ENCODE measurements around the gene CCDC102B.
"Not testable (repeated sequence)": the region's sequence is repeated elsewhere in the genome, so short reads cannot be mapped to it uniquely, and the experiment has no call there.

Gene CCDC102B

GRCh38 chr18:68942230-68942629 is 144.3 kb downstream of the CCDC102B start:
- Mint-ChIP-seq H3K27ac (peak overlapping the region; percentile 97), H3K9me3 (no peaks in the 10 kb centered on the region), H3K4me1 (peaks cover 57% of the 10 kb centered on the region), H3K4me3 (no peak overlapping the region), H3K27me3 (ENCODE audit: low read depth, poor library complexity) (no peaks in the 10 kb centered on the region), H3K36me3 (ENCODE audit: low read depth) (no peaks in the 10 kb centered on the region)
- no peak for TF ChIP-seq CTCF (IDR thresholded peaks at IDR 0.05)
- no peak for DNase-seq

GRCh38 chr18:68943861-68944260 is 146.0 kb downstream of the CCDC102B start:
- H3K4me3 Mint-ChIP-seq; H3K9me3 Mint-ChIP-seq; DNase-seq; H3K27me3 Mint-ChIP-seq (ENCODE audit: low read depth, poor library complexity); H3K36me3 Mint-ChIP-seq (ENCODE audit: low read depth): not testable (repeated sequence)
- peak overlapping the region; percentile 95 for H3K27ac Mint-ChIP-seq
- H3K4me1 Mint-ChIP-seq, result peaks cover 57% of the 10 kb centered on the region

- peak overlapping the region; percentile 95 for H3K27ac Mint-ChIP-seq
- no peaks in the 10 kb centered on the region for H3K27me3 Mint-ChIP-seq (ENCODE audit: low read depth, poor library complexity)
- H3K4me3 Mint-ChIP-seq, result no peak overlapping the region
- peaks cover 6% of the 10 kb centered on the region for H3K36me3 Mint-ChIP-seq (ENCODE audit: low read depth)
- no peaks in the 10 kb centered on the region for H3K9me3 Mint-ChIP-seq
- TF ChIP-seq CTCF (IDR thresholded peaks at IDR 0.05), result no peak
- DNase-seq, result no peak
- H3K4me1 Mint-ChIP-seq, result peaks cover 57% of the 10 kb centered on the region
Observed at GRCh38 chr18:68944330-68944729, 146.4 kb downstream of the CCDC102B start.

GRCh38 chr18:68944826-68945225 is 146.9 kb downstream of the CCDC102B start:
- Mint-ChIP-seq H3K4me3 (no peak overlapping the region), H3K27me3 (ENCODE audit: low read depth, poor library complexity) (no peaks in the 10 kb centered on the region), H3K36me3 (ENCODE audit: low read depth) (peaks cover 6% of the 10 kb centered on the region), H3K4me1 (peaks cover 54% of the 10 kb centered on the region), H3K9me3 (no peaks in the 10 kb centered on the region), H3K27ac (peak overlapping the region; percentile 93)
- no peak for TF ChIP-seq CTCF (IDR thresholded peaks at IDR 0.05)
- no peak for DNase-seq

GRCh38 chr18:68948622-68949021 is 150.7 kb downstream of the CCDC102B start:
- no peak overlapping the region for H3K27ac Mint-ChIP-seq
- DNase-seq, result no peak
- H3K4me3 Mint-ChIP-seq, result no peak overlapping the region
- H3K4me1 Mint-ChIP-seq, result peaks cover 27% of the 10 kb centered on the region
- peaks cover 13% of the 10 kb centered on the region for H3K36me3 Mint-ChIP-seq (ENCODE audit: low read depth)
- no peaks in the 10 kb centered on the region for H3K27me3 Mint-ChIP-seq (ENCODE audit: low read depth, poor library complexity)
- H3K9me3 Mint-ChIP-seq, result peaks cover 10% of the 10 kb centered on the region
- TF ChIP-seq CTCF (IDR thresholded peaks at IDR 0.05), result no peak

- H3K27ac Mint-ChIP-seq, result no peak overlapping the region
- no peak for TF ChIP-seq CTCF (IDR thresholded peaks at IDR 0.05)
- H3K4me3 Mint-ChIP-seq, result no peak overlapping the region
- no peaks in the 10 kb centered on the region for H3K4me1 Mint-ChIP-seq
- DNase-seq, result no peak
- H3K9me3 Mint-ChIP-seq, result peaks cover 19% of the 10 kb centered on the region
- peaks cover 21% of the 10 kb centered on the region for H3K36me3 Mint-ChIP-seq (ENCODE audit: low read depth)
- H3K27me3 Mint-ChIP-seq (ENCODE audit: low read depth, poor library complexity), result no peaks in the 10 kb centered on the region
Observed at GRCh38 chr18:68954738-68955137, 156.9 kb downstream of the CCDC102B start.

Measured in nephron progenitor cell (in vitro differentiated cells).